ENCODE data around the gene ARHGAP29.
"Not testable (repeated sequence)": the region's sequence is repeated elsewhere in the genome, so short reads cannot be mapped to it uniquely, and the experiment has no call there.

The ARHGAP29 gene

GRCh38 chr1:94156096-94156625, 81.2 kb downstream of the ARHGAP29 start:
- no peak overlapping the region for H3K4me3 ChIP-seq (ENCODE audit: low read depth, low read length)
- TF ChIP-seq, protein P1, sequence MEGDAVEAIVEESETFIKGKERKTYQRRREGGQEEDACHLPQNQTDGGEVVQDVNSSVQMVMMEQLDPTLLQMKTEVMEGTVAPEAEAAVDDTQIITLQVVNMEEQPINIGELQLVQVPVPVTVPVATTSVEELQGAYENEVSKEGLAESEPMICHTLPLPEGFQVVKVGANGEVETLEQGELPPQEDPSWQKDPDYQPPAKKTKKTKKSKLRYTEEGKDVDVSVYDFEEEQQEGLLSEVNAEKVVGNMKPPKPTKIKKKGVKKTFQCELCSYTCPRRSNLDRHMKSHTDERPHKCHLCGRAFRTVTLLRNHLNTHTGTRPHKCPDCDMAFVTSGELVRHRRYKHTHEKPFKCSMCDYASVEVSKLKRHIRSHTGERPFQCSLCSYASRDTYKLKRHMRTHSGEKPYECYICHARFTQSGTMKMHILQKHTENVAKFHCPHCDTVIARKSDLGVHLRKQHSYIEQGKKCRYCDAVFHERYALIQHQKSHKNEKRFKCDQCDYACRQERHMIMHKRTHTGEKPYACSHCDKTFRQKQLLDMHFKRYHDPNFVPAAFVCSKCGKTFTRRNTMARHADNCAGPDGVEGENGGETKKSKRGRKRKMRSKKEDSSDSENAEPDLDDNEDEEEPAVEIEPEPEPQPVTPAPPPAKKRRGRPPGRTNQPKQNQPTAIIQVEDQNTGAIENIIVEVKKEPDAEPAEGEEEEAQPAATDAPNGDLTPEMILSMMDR (IDR thresholded peaks at IDR 0.05; ENCODE audit: borderline replicate concordance, insufficient read depth, low read depth, low read length): no peak

GRCh38 chr1:94154989-94155388, 82.4 kb downstream of the ARHGAP29 start:
- no peak overlapping the region for H3K4me3 ChIP-seq (ENCODE audit: low read depth, low read length)
- TF ChIP-seq, protein P1 (IDR thresholded peaks at IDR 0.05; ENCODE audit: borderline replicate concordance, insufficient read depth, low read depth, low read length): no peak

GRCh38 chr1:94153133-94153532, 84.3 kb downstream of the ARHGAP29 start:
- no peak overlapping the region for H3K4me3 ChIP-seq (ENCODE audit: low read depth, low read length)
- TF ChIP-seq, protein P1 (IDR thresholded peaks at IDR 0.05; ENCODE audit: borderline replicate concordance, insufficient read depth, low read depth, low read length): no peak

- H3K4me3 ChIP-seq (ENCODE audit: low read depth, low read length): not testable (repeated sequence)
Observed at GRCh38 chr1:94149166-94149565, 88.2 kb downstream of the ARHGAP29 start.

- H3K4me3 ChIP-seq (ENCODE audit: low read depth, low read length): no peak overlapping the region
- TF ChIP-seq, protein P1 (IDR thresholded peaks at IDR 0.05; ENCODE audit: borderline replicate concordance, insufficient read depth, low read depth, low read length): no peak
Observed at GRCh38 chr1:94146273-94146672, 91.1 kb downstream of the ARHGAP29 start.

- no peak overlapping the region for H3K4me3 ChIP-seq (ENCODE audit: low read depth, low read length)
- TF ChIP-seq, protein P1 (IDR thresholded peaks at IDR 0.05; ENCODE audit: borderline replicate concordance, insufficient read depth, low read depth, low read length): no peak
Observed at GRCh38 chr1:94144836-94145235, 92.5 kb downstream of the ARHGAP29 start.

GRCh38 chr1:94143809-94144176, 93.6 kb downstream of the ARHGAP29 start:
- no peak overlapping the region for H3K4me3 ChIP-seq (ENCODE audit: low read depth, low read length)
- TF ChIP-seq, protein P1 (IDR thresholded peaks at IDR 0.05; ENCODE audit: borderline replicate concordance, insufficient read depth, low read depth, low read length): no peak

Data from GM12875 (cell line).